Activated CD4-positive, alpha-beta T cell treated with anti-CD3 and anti-CD28 coated beads for 48 hours (primary cell): ENCODE data around the gene TTC27.
"Not testable (repeated sequence)": the region's sequence is repeated elsewhere in the genome, so short reads cannot be mapped to it uniquely, and the experiment has no call there.

Source experiments
- DNase-seq: peaks from one replicate; pipeline ENCODE4 v3.0.0-alpha.2; 2020

Gene TTC27

DNA sequence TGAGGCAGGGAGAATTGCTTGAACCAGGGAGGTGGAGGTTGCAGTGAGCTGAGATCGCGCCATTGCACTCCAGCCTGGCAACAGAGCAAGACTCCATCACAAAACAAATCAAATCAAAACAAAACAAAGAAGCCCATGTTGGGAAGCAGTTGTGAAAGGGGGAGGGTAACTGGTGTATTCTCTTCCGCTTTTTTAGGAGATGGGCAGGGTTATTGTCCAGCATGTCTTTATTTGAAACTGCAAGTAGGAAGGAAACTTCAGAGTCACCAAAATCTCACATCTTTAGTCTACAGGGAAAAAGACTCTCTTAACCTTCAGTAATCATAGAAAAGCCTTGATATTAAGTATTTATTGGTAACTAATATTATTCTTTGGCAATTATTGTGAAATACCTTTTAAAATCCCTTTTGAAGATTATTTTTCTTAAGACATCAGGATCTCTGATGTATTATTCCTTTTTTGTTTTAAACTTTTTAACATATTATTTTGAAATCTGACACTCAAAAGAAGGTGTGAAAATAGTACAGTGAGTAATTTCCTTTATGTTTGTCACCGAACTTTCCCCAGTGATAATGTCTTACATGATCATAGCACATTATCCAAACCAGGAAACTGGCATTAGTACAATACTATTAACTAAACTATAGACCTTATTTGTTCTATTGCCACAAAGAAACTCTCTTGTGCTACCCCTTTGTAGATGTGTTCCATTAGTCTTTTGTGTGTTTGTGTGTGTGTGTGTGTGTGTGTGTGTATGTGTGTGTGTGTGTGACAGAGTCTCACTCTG lies 234.6 kb downstream of the TTC27 start:
- no peak for DNase-seq

DNA sequence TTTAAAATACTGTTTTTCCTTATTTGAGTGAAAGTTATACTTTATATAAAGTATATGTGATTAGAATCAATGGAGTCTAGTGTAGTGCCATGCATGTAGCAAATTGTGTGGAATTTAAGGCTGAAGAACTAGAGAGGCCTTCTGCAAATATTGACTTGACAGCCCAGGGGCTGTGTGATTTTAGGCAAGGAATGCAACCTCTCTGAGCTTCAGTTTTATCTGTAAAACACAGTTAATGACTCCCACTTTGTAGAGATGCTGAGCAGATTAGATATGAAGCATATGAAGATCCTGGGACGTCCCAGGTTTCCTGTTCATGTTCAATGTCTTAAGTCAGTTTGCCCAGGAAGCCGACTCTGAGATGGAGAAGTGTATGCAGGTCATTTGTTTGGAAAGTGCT lies 235.5 kb downstream of the TTC27 start:
- no peak for DNase-seq

DNA sequence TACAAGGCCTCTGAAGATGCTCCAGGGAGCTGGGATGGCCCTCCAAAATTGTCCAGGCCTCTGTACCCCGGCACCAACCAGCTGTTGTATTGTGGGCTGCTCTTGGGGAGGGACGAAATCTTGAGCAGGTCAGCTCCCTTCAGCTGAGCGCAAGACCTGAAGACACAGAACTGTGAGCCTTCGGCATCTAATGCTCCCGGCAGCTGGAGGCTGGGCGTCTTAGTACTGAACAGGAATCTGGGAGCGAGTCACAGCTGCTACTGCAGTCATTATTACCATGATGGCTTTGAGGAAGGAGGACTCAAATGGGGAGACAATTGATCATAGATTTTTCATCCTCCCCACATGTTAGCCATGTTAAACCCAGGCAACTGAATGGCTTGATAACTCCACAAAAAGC lies 236.0 kb downstream of the TTC27 start:
- no peak for DNase-seq

DNA sequence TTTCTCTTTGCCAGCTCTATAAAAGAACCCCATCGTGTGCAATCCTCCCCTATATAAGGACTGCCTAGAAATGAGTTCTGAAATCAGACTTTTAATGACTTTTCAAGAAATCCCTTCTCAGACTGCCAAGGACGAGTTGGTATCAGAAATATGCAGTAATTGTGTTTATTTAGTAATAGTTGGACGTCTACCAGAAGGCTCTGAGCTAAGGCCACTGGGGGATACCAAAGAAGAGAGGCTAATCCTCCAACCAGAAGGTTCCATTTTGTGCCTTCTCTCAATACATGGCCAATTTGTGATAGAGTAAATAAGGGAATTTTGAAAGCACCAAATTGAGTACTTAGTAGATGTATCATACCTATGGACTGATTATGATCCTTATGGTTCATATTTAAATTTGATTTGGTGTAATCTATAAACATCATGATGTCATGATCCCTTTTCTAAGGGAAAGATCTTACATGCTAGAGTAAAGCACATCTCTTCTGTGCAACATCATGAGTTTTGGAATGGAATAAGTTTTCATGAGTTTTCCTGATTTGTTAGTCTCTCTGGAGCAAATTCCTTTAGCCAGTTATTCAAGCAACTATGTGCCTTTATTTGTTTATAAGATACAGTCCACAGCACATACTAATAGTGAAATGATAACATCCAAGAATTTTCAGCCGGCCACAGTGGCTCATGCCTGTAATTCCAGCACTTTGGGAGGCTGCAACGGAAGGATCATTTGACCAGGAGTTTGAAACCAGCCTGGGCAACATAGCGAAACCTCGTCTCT lies 236.7 kb downstream of the TTC27 start:
- DNase-seq: no peak

DNA sequence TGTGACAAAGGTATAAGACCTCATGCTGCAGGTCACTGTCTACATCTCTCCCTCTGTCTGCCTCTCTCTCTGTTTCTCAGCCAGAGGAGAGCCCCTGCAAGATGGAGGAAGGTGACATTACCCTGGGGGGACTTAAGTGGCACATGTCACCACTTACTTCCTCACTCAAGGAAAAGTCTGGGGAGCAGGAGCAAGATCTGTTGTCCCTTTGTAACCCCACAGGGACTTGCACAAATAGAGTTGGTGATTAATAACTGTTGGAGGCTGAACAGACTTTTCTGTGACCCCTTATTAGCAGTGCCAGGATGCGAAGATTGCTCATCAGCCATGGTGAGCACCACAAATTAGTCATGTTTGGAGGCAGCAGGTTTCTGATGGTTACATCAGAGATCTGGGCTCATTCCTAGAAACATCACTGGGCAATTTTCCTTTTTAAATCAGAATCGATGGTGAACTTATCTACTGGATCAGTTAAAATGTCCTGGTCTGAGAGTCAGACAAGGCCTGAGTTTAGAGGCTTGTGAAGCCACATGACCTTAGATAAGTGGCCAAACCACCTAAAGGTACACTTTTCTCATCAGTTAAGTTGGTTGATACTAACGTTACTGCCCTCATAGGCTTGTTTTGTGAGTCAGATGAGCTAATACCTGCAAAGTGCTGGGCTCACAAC lies 237.7 kb downstream of the TTC27 start:
- peak; percentile 13 for DNase-seq

DNA sequence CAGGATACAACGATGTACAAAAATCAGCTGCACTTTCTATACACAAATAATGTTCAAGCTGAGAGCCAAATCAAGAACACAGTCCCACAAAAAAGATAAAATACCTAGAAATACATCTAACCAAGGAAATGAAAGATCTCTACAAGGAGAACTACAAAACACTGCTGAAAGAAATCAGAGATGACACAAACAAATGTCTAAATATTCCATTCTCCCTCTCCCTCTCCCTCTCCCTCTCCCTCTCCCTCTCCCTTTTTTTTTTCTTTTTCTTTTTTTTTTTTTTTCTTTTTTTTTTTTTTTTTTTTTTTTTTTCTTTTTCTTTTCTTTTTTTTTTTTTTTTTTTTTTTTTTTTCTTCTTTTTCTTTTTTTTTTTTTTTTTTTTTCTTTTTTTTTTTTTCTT lies 238.6 kb downstream of the TTC27 start:
- not testable (repeated sequence) for DNase-seq
